ES-I3 (cell line): ENCODE results near the gene LRRC47.
A peak's percentile ranks its signal among the peaks of the same experiment; 100 is the strongest.

ENCODE experiments used
- H3K36me3 ChIP-seq: 2 replicates; pipeline ENCODE4 v1.6.1; 2013; ENCODE audit warnings: mild to moderate bottlenecking, low read length, control low read depth, moderate library complexity; ENCODE audit not compliant: insufficient read depth
- H3K4me1 ChIP-seq: 2 replicates; pipeline ENCODE4 v1.6.1; 2013; ENCODE audit warnings: mild to moderate bottlenecking, control low read depth, low read length; ENCODE audit not compliant: insufficient read depth
- H3K9ac ChIP-seq: 2 replicates; pipeline ENCODE4 v1.6.1; 2013; ENCODE audit warnings: low read depth, mild to moderate bottlenecking, low read length, moderate library complexity
- H3K9me3 ChIP-seq: 2 replicates; pipeline ENCODE4 v1.6.1; 2013; ENCODE audit warnings: mild to moderate bottlenecking, low read length, moderate library complexity; ENCODE audit not compliant: control insufficient read depth, insufficient read depth

The LRRC47 gene

DNA sequence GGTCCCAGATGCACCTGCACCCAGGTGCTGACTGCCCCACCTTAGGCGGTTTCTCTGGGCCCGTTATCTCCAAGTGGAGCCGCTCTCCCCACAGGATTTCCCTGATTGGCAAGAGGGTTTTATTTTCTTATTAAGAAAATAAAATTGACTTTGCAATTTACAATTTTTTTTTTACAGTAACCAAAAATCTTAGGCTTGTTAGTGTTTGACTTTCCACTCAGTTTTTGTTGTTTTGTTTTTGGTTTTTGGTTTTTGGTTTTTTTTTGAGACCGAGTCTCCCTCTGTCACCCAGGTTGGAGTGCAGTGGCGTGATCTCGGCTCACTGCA lies 48.8 kb downstream of the LRRC47 start:
- H3K4me1 ChIP-seq, result peaks cover 12% of the 10 kb centered on the region; the same call in 1 of the 2 replicates
- no peak overlapping the region; the same call in 1 of the 2 replicates for H3K9ac ChIP-seq
- H3K9me3 ChIP-seq, result no peaks in the 10 kb centered on the region
- peaks cover 8% of the 10 kb centered on the region for H3K36me3 ChIP-seq

DNA sequence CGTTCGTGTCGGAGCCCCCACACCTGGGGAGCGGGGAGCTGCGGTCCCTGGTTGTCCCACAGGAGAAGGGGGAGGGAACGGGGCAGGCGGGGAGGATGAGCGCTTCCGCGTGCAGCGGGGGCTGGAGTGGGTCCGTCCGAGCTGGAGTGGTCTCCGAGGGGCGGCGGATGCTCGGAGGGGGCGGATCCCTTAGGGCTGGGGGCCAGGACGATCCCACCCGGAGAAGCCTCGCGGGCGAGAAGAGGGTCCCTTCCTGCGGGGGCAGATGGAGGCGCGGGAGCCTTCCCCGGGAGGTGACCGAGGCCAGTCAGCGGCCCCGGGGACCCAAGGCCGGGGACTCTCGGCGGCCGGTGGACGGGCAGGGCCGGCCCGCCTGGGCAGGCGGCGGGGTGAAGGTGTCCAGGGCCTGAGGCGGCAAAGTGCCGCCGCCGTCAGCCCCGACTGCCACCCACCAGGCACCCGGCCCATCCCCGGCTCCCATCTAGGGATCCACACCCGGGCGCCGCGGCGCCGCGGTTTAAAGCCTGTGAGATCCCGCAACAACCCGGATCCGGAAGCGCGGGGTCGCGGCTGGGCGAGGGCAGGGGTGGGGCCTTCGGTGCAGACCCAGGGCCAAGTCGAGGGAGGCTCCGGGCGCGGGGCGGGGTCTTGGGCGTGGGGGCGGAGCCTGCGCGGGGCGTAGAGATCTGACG lies 49.3 kb downstream of the LRRC47 start:
- peaks cover 12% of the 10 kb centered on the region; the same call in 1 of the 2 replicates for H3K4me1 ChIP-seq
- H3K9me3 ChIP-seq, result no peaks in the 10 kb centered on the region
- peaks cover 10% of the 10 kb centered on the region for H3K36me3 ChIP-seq
- peak overlapping the region; percentile 86 for H3K9ac ChIP-seq

DNA sequence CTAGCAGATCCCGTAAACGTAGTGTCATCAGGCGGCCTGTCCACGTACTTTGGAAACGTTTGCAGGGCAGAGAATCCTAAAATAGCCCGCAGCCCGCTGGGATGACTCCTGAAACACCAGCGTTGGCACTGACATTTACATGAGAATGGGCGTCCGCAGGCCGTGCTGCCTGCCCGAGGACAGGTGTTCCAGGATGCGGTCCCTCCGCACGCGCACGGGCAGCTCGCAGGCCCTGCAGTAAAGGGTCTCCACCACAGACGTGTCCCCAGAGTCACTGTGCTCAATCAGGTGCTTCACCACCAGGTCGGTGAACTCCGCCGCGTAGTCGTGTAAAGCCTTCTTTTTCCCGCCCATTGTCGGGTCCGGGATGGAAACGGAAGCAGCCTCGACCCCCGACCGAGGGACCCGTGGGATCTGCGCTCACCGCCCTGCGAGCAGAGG lies 49.9 kb downstream of the LRRC47 start:
- H3K9ac ChIP-seq, result peak overlapping the region; percentile 86
- no peaks in the 10 kb centered on the region for H3K9me3 ChIP-seq
- H3K4me1 ChIP-seq, result peaks cover 12% of the 10 kb centered on the region; the same call in 1 of the 2 replicates
- H3K36me3 ChIP-seq, result peaks cover 10% of the 10 kb centered on the region

DNA sequence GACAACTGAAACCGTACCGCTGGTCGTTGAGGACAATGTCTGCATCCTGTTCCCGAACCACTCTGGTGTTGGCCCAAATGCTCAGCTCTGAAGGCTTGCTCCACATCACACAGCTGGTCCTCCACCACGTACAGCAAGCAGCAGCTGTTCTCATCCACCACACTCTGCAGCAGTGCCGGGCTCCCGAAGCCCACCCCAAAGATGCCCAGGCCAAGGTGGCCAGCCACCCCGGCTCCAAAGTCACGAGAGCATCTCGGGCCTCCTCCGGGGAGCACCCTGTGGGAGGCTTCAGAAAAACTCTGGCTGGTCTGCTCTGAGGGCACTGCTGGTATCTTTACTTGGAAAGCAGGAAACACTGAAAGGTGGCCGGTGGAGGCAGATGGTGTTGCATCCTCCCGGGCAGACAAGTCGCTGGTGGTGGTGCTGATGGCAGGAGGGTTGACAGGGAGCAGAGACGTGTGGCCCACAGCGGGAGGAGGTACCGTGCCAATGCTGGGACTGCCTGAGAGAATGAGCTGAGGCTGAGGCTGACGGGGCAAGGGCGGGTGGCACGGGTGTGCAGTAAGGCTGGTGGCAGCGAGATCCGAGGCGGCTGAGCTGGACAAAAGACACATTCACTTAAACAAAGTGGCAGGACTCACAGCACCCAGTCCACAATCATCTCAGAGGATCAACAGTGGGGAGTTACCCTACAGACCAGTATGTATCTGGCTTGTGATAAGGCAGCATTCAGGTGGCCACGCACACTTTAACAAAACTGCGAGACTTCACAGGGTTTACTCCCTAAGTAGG lies 50.5 kb downstream of the LRRC47 start:
- H3K4me1 ChIP-seq, result peaks cover 12% of the 10 kb centered on the region; the same call in 1 of the 2 replicates
- H3K9me3 ChIP-seq, result no peaks in the 10 kb centered on the region
- peak overlapping the region; percentile 86; the same call in 1 of the 2 replicates for H3K9ac ChIP-seq
- peaks cover 10% of the 10 kb centered on the region for H3K36me3 ChIP-seq

DNA sequence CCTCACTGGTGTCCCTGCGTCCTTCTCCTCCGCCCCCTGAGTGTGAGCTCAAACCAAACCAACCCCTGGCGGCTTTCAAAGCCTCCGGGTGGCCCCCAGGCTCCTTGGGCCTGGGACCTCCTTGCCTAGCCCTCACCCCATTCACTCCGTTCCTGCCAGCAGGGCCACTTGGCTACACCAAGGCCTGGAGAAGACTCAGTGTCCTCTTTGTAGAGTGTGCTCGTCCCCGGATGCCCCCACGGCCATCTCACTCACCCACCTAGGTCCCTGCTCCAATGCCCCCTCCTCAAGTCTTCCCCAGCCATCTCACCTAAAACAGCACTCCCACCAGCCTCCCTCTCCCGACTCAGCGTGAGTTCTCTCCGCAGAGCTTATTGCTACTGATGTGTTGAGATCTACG lies 51.2 kb downstream of the LRRC47 start:
- Histone ChIP-seq H3K9ac (no peak overlapping the region), H3K36me3 (peaks cover 10% of the 10 kb centered on the region), H3K4me1 (peaks cover 12% of the 10 kb centered on the region; the same call in 1 of the 2 replicates), H3K9me3 (no peaks in the 10 kb centered on the region)

DNA sequence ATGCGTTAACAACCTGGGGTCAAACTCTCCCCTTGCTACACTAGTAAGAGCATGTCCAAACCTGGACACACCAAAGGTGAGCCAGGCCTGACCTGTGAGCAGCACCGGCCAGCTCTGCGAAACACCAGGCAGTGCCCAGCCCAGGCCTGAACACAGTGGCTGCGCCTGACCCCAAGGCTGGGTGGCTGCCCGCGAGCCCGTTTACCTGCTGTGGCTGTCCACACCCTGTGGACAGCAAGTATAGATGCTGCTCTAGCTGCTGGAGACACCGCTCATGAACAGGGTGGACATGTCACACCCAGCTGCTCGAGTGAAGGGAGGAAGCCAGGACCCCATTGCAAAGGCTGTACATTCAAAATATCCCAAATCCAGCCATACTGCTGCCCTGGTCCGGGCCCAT lies 51.7 kb downstream of the LRRC47 start:
- H3K9ac ChIP-seq, result no peak overlapping the region
- no peaks in the 10 kb centered on the region for H3K9me3 ChIP-seq
- peaks cover 12% of the 10 kb centered on the region; the same call in 1 of the 2 replicates for H3K4me1 ChIP-seq
- H3K36me3 ChIP-seq, result peaks cover 14% of the 10 kb centered on the region

DNA sequence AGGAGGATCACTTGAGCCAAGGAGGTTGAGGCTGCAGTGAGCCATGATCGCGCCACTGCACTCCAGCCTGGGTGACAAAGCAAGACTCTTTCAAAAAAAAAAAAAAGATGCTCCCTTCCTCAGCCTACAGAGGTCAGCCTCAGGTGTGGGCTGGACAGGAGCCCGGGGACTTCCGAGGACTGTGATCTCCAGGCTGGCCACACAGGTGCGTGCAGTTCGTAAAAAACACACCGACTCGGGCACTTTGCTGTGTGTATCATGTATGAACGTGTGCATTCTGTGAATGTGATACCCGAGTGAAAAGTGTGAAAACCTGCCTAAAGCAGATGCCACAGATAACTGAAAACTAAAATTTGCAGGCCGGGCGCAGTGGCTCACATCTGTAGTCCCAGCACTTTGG lies 52.5 kb downstream of the LRRC47 start:
- H3K9ac ChIP-seq, result no peak overlapping the region
- peaks cover 12% of the 10 kb centered on the region; the same call in 1 of the 2 replicates for H3K4me1 ChIP-seq
- no peaks in the 10 kb centered on the region for H3K9me3 ChIP-seq
- H3K36me3 ChIP-seq, result peaks cover 17% of the 10 kb centered on the region

DNA sequence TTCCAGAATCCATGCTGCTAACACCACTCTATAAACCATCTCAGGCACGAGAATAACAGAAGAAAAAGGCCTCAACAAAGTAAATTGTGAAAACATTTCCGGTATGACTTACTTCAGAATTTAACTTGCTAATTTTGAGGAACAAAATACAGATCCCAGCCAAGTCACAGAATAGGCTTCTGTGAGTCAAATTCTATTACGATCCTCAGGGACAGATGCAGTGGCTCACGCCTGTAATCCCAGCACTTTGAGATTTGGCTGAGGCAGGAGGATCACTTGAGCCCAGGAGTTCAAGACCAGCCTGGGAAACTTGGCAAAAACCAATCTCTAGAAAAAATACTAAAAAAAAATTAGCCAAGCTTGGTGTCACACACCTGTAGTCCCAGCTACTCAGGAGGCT lies 52.9 kb downstream of the LRRC47 start:
- peaks cover 12% of the 10 kb centered on the region; the same call in 1 of the 2 replicates for H3K4me1 ChIP-seq
- no peak overlapping the region for H3K9ac ChIP-seq
- H3K36me3 ChIP-seq, result peaks cover 21% of the 10 kb centered on the region
- H3K9me3 ChIP-seq, result no peaks in the 10 kb centered on the region

DNA sequence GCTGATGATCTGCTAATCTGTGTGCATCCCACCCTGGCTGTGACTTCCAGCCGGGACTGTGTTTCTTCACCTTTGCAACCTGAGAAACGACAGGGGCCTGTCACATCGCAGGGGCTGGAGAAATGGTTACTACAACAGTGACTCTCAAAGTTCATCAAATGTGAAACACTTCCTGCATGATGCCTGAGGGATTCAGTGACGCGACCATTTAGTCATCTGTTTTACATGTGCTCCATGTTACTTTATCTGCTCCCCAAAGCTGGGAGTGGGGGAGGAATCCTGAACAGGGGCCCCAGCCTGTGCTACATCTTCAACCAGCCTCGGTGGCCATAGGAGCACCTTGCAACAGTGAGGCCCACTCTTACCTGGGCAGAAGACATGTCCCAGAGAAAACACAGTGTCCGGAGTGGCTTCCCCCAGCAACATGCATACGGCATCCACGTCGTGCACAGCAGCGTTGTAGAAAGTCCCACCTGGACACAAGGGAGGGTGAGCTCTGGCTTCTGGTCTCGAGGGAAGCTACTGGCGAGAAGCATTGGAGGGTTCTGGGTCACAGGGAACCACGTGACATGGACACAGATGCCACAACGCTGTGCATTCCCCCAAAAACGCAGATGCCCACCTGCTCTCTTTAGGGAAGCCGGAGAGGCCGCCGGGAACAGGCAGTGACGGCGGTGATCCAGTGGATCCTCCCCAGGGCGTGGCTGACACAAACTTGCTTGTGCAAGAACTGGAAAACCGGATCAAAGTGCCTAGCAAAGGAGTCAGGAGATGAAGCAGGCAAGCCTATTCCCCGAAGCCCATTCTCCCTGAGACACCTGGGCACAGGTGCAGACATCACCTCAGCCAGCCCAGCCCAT lies 53.6 kb downstream of the LRRC47 start:
- no peaks in the 10 kb centered on the region for H3K9me3 ChIP-seq
- no peak overlapping the region for H3K9ac ChIP-seq
- H3K4me1 ChIP-seq, result peaks cover 12% of the 10 kb centered on the region; the same call in 1 of the 2 replicates
- H3K36me3 ChIP-seq, result peaks cover 26% of the 10 kb centered on the region

DNA sequence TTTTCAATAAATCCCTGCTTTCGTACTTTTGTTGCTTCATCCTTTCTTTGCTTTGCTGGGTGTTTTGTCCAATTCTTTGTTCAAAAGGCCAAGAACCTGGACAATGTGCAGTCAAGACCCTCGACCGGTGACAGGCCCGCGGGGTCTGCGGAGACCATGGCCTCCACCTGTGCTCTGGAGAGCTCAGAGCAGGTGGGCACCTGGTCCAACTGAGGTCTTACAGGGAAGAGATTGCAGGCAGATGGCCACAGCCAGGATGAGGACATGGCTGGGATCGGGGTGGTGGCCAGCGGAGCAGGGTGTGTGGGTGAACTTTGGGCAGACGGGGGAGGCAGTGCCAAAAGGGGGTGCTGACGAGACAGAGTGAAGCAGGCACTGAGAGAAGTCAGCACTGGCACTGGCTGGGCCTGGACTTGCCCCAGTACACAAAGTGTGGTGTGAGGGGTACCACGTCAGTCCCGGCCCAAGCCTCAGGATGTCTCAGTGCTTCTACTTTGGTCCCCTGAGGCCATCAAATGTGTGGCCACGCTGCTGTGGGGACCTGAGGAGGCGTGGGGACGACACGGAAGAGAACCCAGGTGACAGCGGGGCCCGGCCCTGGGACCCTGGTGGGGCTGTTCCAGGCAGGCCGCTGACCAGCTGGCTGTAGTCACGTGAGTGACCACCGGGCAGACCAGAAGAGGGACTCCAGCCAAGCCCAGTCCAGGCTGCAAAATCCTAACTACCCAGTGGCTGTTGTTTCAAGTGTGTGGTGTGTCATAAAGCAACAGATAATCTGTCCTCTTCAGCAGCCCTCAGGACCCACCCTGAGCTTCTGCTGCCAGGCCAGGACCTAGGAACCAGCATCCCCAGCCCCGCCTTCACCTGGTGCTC lies 54.5 kb downstream of the LRRC47 start:
- H3K4me1 ChIP-seq, result peaks cover 12% of the 10 kb centered on the region; the same call in 1 of the 2 replicates
- peaks cover 26% of the 10 kb centered on the region for H3K36me3 ChIP-seq
- no peak overlapping the region for H3K9ac ChIP-seq
- no peaks in the 10 kb centered on the region for H3K9me3 ChIP-seq

DNA sequence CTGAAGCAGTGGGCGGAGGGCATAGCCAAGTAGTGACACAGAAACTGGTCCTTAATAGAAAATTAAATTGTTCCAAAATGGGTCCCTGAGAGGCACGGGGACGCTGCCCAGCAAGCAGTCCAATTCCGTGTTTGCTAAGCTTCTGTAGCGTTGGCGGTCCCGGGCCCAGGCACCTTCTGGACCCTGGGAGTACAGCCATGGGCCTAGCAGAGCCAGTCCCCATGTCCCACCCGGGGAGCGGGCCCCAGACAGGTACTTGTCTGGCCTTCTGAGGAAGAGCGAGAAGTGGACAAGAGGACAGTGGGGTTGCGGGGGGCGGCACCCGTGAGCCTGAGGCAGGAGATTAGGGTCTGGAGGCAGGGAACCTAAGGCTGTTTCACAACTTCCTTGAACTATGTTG lies 55.5 kb downstream of the LRRC47 start:
- H3K4me1 ChIP-seq, result peaks cover 7% of the 10 kb centered on the region; the same call in 1 of the 2 replicates
- no peaks in the 10 kb centered on the region for H3K9me3 ChIP-seq
- peaks cover 26% of the 10 kb centered on the region for H3K36me3 ChIP-seq
- no peak overlapping the region for H3K9ac ChIP-seq

DNA sequence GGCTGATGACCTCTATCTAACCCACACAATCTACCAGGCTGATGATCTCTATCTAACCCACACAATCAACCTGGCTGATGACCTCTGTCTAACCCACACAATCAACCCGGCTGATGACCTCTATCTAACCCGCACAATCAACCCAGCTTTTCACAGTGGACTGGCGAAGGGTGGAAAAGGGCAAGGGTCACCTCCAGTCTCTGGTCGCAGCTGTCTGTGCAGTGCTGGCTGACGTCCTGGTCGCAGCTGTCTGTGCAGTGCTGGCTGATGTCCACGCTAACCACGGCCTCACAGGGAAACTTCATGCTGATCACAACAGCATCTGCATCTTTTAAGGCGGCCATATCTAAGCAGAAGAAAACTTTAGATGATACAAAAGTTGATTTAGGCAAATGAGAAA lies 56.3 kb downstream of the LRRC47 start:
- peaks cover 26% of the 10 kb centered on the region for H3K36me3 ChIP-seq
- H3K4me1 ChIP-seq, result 0 out of 2 replicates have a peak, but pooled peaks cover under 1% of the 10 kb centered on the region
- no peaks in the 10 kb centered on the region for H3K9me3 ChIP-seq
- no peak overlapping the region for H3K9ac ChIP-seq

DNA sequence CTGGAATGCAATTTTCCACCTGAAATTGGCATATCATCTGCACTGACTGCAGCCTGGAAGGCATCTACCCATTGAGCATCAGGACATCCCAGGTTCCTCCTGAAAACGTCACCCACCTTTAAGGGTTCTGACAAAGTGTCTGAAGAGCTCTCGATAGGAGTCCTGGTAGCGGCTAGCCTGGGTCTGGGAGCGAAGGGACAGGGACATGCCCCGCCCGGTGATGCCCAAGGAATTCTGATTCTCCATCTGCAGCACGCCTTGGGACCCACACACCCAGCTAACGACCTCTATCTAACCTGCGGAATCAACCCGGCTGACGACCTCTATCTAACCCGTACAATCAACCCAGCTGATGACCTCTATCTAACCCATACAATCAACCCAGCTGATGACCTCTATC lies 57.4 kb downstream of the LRRC47 start:
- peaks cover 26% of the 10 kb centered on the region for H3K36me3 ChIP-seq
- peaks cover 2% of the 10 kb centered on the region; the same call in 1 of the 2 replicates for H3K4me1 ChIP-seq
- H3K9ac ChIP-seq, result no peak overlapping the region
- H3K9me3 ChIP-seq, result no peaks in the 10 kb centered on the region
